Measurements from ENCODE around the gene TRIM65. TPM values are rescaled to one million over a fixed set of nuclear protein-coding genes. Genes with fewer than 3 reads are reported as not detected.

TRIM65 gene
- total and polyA plus RNA-seq, 10 of the 15 experiments (the other 5 are each of a cell fraction or from before 2014, with no cell fraction given) = 1.4 to 26.0 (median 10.8) TPM

GRCh38 chr17:75920045-75920560 lies 23.4 kb upstream of the TRIM65 start:
- no peak overlapping the region for H3K27ac ChIP-seq (ENCODE audit: control insufficient read depth, insufficient read depth)
- ChIA-PET SMC1A (ENCODE audit: uncharacterized antibody, unreplicated experiment) (no interaction called here), RAD21 (ENCODE audit: unreplicated experiment) (interaction anchor here (1.0 kb wide), 1 partner anchor 15 kb away, joined by 3 read pairs; no protein-coding TSS in a partner anchor), POLR2A (no interaction called here), CTCF (interaction anchor here (0.6 to 1.7 kb wide), 6 partner anchors 8 to 675 kb away, joined by 3 to 4 read pairs (median 3); partner anchors contain the start of genes RECQL5 and SAP30BP)
- TF ChIP-seq ATF3 (IDR thresholded peaks at IDR 0.05; ENCODE audit: borderline replicate concordance, extremely low read depth, low read depth, low read length) (no peak), ASH2L (IDR thresholded peaks at IDR 0.05; ENCODE audit: borderline replicate concordance, low read depth) (no peak), ZNF384 (IDR thresholded peaks at IDR 0.05; ENCODE audit: borderline replicate concordance, low read depth, low read length) (no peak), CBX3 (IDR thresholded peaks at IDR 0.05; ENCODE audit: borderline replicate concordance, low read depth) (no peak), ZBTB4 (CRISPR knock-in tag; IDR thresholded peaks at IDR 0.05) (no peak), SUZ12 (IDR thresholded peaks at IDR 0.05; ENCODE audit: unreplicated experiment) (no peak), MEF2A (IDR thresholded peaks at IDR 0.05; ENCODE audit: insufficient read depth, low read depth, low read length) (no peak), CHD4 (IDR thresholded peaks at IDR 0.05) (no peak)
- no peak overlapping the region for H3K4me2 ChIP-seq (ENCODE audit: control insufficient read depth, insufficient read depth)
- no peak for DNase-seq (ENCODE audit: low read depth, low spot score)
- no peak for ATAC-seq
- H3K4me3 ChIP-seq = no peak overlapping the region
- WGBS (ENCODE audit: insufficient coverage, insufficient replicate concordance, low lambda C conversion rate, missing lambda C conversion rate) = 78% methylated on average over 10 of the region's 11 CpGs
- no peaks in the 10 kb centered on the region for H3K79me2 ChIP-seq (ENCODE audit: control insufficient read depth, insufficient read depth, low read length)
- in situ Hi-C loops (cut with MboI) (no loop called here), intact Hi-C loops (cut with micrococcal nuclease; ENCODE audit: unreplicated experiment) (no loop called here)
- no peak for FAIRE-seq
- no TSS peak for BruUV-seq (replicated peaks)
- no peaks in the 10 kb centered on the region for H3K36me3 ChIP-seq (ENCODE audit: control insufficient read depth in 2 of 2, insufficient read depth in 2 of 2, low read length in 1 of 2)
- H3K4me1 ChIP-seq (ENCODE audit: control insufficient read depth, insufficient read depth, low read length) = no peaks in the 10 kb centered on the region
- H3K27me3 ChIP-seq (replicated peaks in 1 of 2; ENCODE audit: control insufficient read depth in 2 of 2, insufficient read depth in 2 of 2, low read length in 1 of 2) = no peaks in the 10 kb centered on the region
- no peaks in the 10 kb centered on the region for H4K20me1 ChIP-seq (ENCODE audit: control insufficient read depth, insufficient read depth)
- H3K9me3 ChIP-seq (replicated peaks; ENCODE audit: control insufficient read depth, insufficient read depth, low read length) = no peaks in the 10 kb centered on the region
- H3K9ac ChIP-seq (ENCODE audit: control insufficient read depth, insufficient read depth, low read length) = no peak overlapping the region
- H2AFZ ChIP-seq (ENCODE audit: control insufficient read depth, low read depth, low read length) = no peak overlapping the region

All from GM12878 (cell line).